ENCODE data around the gene MAST2.
"Not testable (repeated sequence)": the region's sequence is repeated elsewhere in the genome, so short reads cannot be mapped to it uniquely, and the experiment has no call there.

DNA sequence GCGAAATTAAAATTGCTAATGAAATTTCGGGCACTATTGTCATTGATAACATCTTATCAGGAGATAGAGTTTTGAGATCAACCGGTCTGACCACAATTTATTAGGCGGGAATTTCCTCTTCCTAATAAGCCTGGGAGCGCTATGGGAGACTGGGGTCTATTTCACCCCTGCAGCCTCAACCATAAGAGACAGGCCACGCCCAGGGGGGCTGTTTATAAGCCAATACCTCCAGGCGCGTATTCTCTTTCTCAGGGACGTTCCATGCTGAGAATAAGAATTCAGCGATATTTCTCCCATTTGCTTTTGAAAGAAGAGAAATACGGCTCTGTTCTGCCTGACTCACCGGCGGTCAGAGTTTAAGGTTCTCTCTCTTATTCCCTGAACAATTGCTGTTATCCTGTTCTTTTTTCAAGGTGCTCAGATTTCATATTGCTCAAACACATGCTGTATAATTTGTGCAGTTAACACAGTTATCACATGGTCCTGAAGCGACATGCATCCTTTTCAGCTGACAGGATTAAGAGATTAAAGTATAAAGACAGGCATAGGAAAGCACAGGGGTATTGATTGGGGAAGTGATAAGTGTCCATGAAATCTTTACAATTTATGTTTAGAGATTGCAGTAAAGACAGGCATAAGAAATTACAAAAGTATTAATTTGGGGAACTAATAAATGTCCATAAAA lies 124.0 kb downstream of the MAST2 start:
- TF ChIP-seq, protein P1, sequence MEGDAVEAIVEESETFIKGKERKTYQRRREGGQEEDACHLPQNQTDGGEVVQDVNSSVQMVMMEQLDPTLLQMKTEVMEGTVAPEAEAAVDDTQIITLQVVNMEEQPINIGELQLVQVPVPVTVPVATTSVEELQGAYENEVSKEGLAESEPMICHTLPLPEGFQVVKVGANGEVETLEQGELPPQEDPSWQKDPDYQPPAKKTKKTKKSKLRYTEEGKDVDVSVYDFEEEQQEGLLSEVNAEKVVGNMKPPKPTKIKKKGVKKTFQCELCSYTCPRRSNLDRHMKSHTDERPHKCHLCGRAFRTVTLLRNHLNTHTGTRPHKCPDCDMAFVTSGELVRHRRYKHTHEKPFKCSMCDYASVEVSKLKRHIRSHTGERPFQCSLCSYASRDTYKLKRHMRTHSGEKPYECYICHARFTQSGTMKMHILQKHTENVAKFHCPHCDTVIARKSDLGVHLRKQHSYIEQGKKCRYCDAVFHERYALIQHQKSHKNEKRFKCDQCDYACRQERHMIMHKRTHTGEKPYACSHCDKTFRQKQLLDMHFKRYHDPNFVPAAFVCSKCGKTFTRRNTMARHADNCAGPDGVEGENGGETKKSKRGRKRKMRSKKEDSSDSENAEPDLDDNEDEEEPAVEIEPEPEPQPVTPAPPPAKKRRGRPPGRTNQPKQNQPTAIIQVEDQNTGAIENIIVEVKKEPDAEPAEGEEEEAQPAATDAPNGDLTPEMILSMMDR (IDR thresholded peaks at IDR 0.05), result not testable (repeated sequence)
- not testable (repeated sequence) for TF ChIP-seq POLR2A (IDR thresholded peaks at IDR 0.05)

Measured in lower leg skin (tissue), 3 donors.